ENCODE data around the gene PIAS3.

Gene PIAS3

DNA sequence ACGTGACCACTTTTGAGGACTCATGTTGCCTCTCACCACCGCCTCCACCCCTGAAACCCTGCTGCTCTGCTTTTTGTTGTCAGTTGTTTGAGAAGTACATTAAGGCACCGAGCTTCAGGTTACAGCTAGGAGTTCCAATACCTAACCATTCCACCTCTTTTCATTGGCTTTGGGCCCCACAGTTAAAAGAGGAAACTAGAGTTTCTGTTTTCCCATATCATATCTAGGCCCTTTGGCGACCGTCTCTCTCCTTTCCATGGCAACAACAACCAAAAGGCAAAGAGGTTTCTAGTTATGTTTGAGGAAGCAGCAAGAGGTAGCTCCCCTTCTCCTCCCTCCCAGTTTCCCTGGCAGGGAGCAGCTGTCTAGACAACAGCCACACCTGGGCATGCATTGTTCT is 20.9 kb upstream of the PIAS3 start:
- DNase-seq (ENCODE audit: low read depth, low spot score), result no peak
- H3K4me3 ChIP-seq (ENCODE audit: low read length), result no peak overlapping the region

DNA sequence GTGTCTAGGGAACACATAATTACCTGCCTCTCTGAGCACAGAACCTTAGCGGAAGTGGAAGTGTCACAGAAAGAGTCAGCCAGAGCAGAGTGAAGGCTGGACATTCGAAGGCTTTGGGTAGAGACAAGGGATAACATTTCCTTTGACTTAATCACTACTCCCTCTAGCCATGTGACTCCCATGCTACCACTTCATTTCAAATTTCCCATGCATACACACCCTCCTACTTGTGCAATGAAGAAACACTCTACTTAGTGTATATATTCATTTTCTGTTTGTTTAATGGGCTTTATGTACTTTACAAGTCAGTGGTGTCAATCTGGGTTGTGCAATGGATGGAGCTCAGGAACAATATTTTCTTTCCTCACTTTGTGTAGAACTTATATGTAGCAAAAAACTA is 19.8 kb upstream of the PIAS3 start:
- DNase-seq (ENCODE audit: low read depth, low spot score), result no peak

GRCh38 chr1:145877923-145878486 is 19.1 kb upstream of the PIAS3 start:
- DNase-seq (ENCODE audit: low read depth, low spot score), result no peak
- no peak overlapping the region for H3K4me3 ChIP-seq (ENCODE audit: low read length)

More for the DNA sequence above, 19.8 kb upstream of the PIAS3 start:
- H3K4me3 ChIP-seq (ENCODE audit: low read length), result no peak overlapping the region

DNA sequence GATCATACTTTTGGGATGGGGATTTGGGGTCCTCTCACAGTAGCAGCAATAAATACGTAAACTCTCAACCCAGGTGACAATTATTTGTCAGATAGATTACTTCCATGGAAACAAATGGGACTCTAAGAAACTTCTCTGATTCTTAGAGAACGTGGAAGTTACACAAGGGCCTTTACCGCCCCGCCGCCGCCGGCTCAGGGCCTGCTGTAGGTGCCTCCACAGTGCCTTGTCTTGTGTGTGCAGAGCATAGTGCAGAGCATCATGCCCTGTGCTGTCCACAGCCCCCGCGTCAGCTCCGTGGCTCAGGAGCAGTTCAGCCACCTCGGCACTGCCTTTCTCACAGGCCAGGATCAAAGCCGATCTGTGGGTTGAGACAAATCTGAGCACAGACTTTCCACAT is 15.8 kb upstream of the PIAS3 start:
- DNase-seq (ENCODE audit: low read depth, low spot score), result no peak
- H3K4me3 ChIP-seq (ENCODE audit: low read length), result no peak overlapping the region

- no peak for DNase-seq (ENCODE audit: low read depth, low spot score)
- no peak overlapping the region for H3K4me3 ChIP-seq (ENCODE audit: low read length)
These were observed 13.4 kb upstream of the PIAS3 start for GRCh38 chr1:145871994-145872924.

DNA sequence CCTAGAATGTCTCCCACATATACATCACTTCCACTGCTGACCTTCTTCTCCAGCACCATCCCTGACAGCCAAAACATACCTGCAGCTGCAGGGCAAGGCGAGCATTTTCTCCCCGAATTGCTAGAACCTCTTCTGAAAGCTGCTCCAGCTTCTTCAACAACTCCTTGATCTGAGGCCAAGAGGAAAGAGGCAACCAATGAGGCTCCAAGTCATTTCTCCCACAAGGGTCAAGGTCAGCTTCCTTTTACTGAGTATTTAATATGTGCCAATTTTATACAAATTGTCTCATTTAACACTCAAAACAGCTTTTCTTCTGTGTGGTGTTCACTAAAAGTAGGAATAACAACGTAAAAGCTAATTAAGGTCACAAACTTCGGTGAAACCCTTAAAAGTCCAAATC is 9.4 kb upstream of the PIAS3 start:
- no peak overlapping the region for H3K4me3 ChIP-seq (ENCODE audit: low read length)
- no peak for DNase-seq (ENCODE audit: low read depth, low spot score)

- H3K4me3 ChIP-seq (ENCODE audit: low read length), result no peak overlapping the region
- no peak for DNase-seq (ENCODE audit: low read depth, low spot score)
These were observed 4.6 kb upstream of the PIAS3 start for GRCh38 chr1:145863282-145864018.

DNA sequence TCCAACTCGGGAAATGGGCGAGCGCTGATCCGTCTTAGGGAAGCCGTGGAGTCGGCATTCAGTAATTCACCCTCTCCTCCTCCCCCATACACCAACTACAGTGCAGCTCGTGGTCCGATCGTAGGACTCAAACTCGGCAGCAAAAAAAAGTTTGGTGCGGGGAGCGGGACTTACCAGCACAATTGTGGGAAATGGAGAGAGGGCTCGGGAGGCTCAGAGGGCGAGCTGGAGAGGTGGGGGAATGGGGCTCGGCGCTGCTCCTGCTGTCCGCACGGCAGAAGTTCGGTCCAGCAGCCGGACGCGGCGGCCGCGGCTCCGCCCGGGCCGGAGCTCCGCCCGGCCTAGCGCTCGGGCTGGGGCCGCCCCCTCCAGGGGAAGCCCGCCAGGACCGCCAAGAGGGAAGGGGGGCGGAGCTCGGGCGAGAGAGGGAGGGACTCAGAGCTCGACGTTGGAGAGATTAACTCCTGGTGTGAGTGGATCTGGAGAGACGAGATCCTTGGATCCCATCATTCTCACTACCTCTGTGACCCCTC is 676 bp upstream of the PIAS3 start:
- peak; percentile 52 for DNase-seq (ENCODE audit: low read depth, low spot score)
- peak overlapping the region; percentile 82 for H3K4me3 ChIP-seq (ENCODE audit: low read length)

GRCh38 chr1:145858238-145858900 is 512 bp downstream of the PIAS3 start:
- H3K4me3 ChIP-seq (ENCODE audit: low read length), result peak overlapping the region; percentile 82
- DNase-seq (ENCODE audit: low read depth, low spot score), result peak; percentile 59

- no peak overlapping the region for H3K4me3 ChIP-seq (ENCODE audit: low read length)
These were observed 1.7 kb downstream of the PIAS3 start for GRCh38 chr1:145857170-145857569.

DNA sequence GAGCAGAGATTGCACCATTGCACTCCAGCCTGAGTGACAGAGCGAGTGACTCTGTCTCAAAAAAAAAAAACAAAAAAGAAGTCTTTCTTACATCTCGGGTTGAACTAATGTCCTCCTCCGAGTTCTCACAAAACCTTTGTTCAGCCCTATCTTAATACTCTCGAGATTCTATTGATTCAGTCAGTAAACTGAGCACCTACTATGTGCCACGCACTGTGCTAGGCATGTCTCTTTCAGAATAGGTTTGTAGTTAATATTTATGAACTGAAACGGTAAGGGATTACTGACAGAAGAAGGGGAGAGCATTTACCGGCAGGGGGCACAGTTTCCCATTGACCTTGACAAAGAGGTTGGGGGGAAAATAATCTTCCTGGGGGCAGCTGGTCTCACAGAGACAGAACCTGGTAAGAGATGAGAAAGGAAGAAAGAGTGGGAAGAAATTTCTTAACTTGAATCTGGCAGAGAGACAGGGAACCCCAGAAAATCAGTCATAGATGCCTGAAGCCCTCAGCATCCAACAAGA is 3.4 kb downstream of the PIAS3 start:
- H3K4me3 ChIP-seq (ENCODE audit: low read length), result no peak overlapping the region
- no peak for DNase-seq (ENCODE audit: low read depth, low spot score)

More at GRCh38 chr1:145857170-145857569, 1.7 kb downstream of the PIAS3 start:
- DNase-seq (ENCODE audit: low read depth, low spot score), result no peak

GRCh38 chr1:145849356-145850160 is 9.3 kb downstream of the PIAS3 start:
- no peak overlapping the region for H3K4me3 ChIP-seq (ENCODE audit: low read length)
- no peak for DNase-seq (ENCODE audit: low read depth, low spot score)

- no peak overlapping the region for H3K4me3 ChIP-seq (ENCODE audit: low read length)
- no peak for DNase-seq (ENCODE audit: low read depth, low spot score)
These were observed 11.1 kb downstream of the PIAS3 start for GRCh38 chr1:145847827-145848226.

- DNase-seq (ENCODE audit: low read depth, low spot score), result no peak
- H3K4me3 ChIP-seq (ENCODE audit: low read length), result peak overlapping the region; percentile 73
These were observed 12.7 kb downstream of the PIAS3 start for GRCh38 chr1:145846201-145846612.

GRCh38 chr1:145845514-145846161 is 13.2 kb downstream of the PIAS3 start, which contains the start of gene NUDT17:
Gene NUDT17, plus strand, starts transcription at chr1:145845630. Its CDS starts 11 bp downstream, at chr1:145845641.
- peak within 1 kb of the TSS; percentile 73 for H3K4me3 ChIP-seq (ENCODE audit: low read length)
- DNase-seq (ENCODE audit: low read depth, low spot score), result peak; percentile 49

GRCh38 chr1:145845144-145845513 is 13.8 kb downstream of the PIAS3 start:
- H3K4me3 ChIP-seq (ENCODE audit: low read length), result peak overlapping the region; percentile 73
- no peak for DNase-seq (ENCODE audit: low read depth, low spot score)

DNA sequence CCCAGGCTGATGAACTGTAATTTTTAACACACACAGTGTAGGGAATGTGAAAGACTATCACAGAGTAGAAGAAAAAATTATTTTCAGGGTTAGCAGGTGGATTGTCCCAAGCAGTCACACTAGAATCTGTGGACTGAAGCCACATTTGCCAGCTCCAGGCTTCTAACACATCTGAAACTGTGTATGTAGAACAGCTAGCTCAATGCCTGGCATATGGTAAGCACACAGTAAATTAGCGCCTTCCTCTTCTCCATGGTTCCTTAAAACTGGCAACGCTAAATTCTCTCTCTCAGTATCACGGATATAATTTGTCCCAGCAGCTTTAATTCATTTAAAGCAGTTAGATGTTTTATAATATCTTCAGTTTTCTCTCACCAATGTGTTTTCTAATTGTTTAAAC is 15.8 kb downstream of the PIAS3 start:
- no peak overlapping the region for H3K4me3 ChIP-seq (ENCODE audit: low read length)
- DNase-seq (ENCODE audit: low read depth, low spot score), result no peak

- H3K4me3 ChIP-seq (ENCODE audit: low read length), result no peak overlapping the region
- DNase-seq (ENCODE audit: low read depth, low spot score), result no peak
These were observed 21.2 kb downstream of the PIAS3 start for GRCh38 chr1:145837656-145838055.
